Cardiac fibroblast (primary cell): ENCODE measurements around the gene LRP6.
A peak's percentile ranks its signal among the peaks of the same experiment; 100 is the strongest.

ENCODE experiments used
- DNase-seq, 2 donors: peaks; one replicate each; pipeline versions ENCODE4 v3.0.0 to v3.0.0-alpha.2; 2010; ENCODE audit warnings: low read depth in 2 of 2
- H3K4me3 ChIP-seq, 2 donors: replicated peaks in 1 of 2; 1 replicate in 1 of 2; 2 replicates in 1 of 2; pipeline ENCODE4 v1.5.1; 2011; ENCODE audit warnings: low read depth in 2 of 2, low read length in 2 of 2, mild to moderate bottlenecking in 2 of 2, moderate library complexity in 1 of 2
- TF ChIP-seq, protein P1 (sequence below): IDR thresholded peaks from one replicate; pipeline ENCODE4 v1.5.1; 2011; ENCODE audit warnings: low read depth, mild to moderate bottlenecking, low read length, inconsistent platforms

LRP6 gene

DNA sequence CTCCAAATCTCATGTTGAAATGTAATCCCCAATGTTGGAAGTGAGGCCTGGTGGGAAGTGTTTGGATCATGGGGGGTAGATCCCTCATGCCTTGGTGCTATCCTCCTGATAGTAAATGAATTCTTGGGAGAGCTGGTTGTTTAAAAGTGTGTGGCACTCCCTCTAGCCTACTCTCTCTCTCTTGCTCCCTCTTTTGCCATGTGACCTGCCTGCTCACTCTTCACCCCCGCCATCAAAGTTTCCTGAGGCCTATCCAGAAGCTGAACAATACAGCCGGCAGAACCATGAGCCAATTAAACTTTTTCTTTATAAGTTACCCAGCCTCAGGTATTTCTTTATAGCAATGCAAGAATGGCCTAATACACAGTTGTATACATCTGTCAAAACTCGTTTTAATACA is 133.6 kb downstream of the LRP6 start:
- no peak for DNase-seq
- H3K4me3 ChIP-seq = no peak overlapping the region
- TF ChIP-seq, protein P1, sequence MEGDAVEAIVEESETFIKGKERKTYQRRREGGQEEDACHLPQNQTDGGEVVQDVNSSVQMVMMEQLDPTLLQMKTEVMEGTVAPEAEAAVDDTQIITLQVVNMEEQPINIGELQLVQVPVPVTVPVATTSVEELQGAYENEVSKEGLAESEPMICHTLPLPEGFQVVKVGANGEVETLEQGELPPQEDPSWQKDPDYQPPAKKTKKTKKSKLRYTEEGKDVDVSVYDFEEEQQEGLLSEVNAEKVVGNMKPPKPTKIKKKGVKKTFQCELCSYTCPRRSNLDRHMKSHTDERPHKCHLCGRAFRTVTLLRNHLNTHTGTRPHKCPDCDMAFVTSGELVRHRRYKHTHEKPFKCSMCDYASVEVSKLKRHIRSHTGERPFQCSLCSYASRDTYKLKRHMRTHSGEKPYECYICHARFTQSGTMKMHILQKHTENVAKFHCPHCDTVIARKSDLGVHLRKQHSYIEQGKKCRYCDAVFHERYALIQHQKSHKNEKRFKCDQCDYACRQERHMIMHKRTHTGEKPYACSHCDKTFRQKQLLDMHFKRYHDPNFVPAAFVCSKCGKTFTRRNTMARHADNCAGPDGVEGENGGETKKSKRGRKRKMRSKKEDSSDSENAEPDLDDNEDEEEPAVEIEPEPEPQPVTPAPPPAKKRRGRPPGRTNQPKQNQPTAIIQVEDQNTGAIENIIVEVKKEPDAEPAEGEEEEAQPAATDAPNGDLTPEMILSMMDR = no peak

- no peak for DNase-seq
- TF ChIP-seq, protein P1 = no peak
- H3K4me3 ChIP-seq = no peak overlapping the region
Observed at GRCh38 chr12:12128670-12129069, 138.2 kb downstream of the LRP6 start.

DNA sequence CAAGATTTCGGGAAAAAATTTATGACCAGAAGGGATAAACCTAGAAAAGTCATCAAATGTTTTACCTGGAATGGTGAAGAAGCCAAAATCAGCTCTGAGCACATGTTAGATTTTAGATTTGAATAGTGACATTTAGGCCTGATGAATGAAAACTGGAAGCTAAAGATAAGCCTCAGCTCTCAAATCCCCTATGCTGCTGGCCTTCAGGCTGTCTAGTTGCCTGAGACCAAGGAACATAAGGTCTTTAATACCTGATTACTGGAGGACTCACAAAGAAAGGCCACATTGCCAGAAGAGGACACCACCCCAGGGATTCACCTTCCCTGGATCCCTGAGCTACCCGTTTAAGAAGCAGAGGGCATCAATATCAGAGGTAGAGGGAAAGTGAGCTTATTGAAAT is 139.5 kb downstream of the LRP6 start:
- no peak for DNase-seq
- no peak overlapping the region for H3K4me3 ChIP-seq
- TF ChIP-seq, protein P1 = no peak

DNA sequence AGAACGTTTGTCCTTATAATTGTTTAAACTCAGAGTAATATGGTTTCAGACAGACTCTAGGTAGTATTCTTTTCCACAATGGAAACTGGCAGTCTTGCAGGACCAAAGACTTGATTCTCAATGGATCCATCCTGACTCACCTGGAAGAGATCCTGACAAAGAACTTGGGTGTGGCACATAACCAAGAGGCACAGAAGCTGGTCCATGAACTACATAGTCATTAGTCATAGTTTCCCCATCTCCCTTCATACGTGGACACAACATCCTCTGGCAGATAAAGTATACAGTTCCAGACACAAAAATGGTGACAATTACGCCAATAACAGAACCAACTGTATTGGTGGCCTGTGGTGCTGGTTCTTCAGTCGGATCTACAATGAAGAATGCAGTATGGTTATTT is 140.3 kb downstream of the LRP6 start:
- no peak overlapping the region for H3K4me3 ChIP-seq
- TF ChIP-seq, protein P1 = no peak
- peak in 1 of 2 donors; percentile 5 for DNase-seq

- H3K4me3 ChIP-seq = no peak overlapping the region
- TF ChIP-seq, protein P1 = no peak
- peak in 1 of 2 donors; percentile 15 for DNase-seq
Observed at GRCh38 chr12:12123036-12123604, 143.7 kb downstream of the LRP6 start.

- H3K4me3 ChIP-seq = no peak overlapping the region
- DNase-seq = no peak
- TF ChIP-seq, protein P1 = no peak
Observed at GRCh38 chr12:12121061-12121460, 145.8 kb downstream of the LRP6 start.

DNA sequence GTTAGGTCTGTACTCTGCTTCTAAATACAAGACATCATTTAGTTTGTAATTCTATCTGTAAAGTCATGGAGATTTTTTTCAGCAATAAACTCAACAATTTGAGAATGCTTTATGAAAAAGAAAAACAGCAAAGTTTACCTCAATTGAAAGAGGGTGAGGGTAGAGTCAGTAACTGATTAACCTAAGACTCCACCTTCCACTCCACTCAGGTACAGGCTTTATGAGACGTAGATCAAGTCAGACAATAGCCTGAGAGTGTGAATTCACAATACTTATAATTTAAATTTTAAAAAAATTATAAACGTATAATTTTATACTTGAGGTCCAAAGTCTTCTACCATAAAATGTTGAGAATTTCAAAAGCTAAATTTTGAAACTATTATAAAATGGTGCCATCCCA is 150.2 kb downstream of the LRP6 start:
- TF ChIP-seq, protein P1 = no peak
- H3K4me3 ChIP-seq = no peak overlapping the region
- no peak for DNase-seq
